GM18502 (cell line): ENCODE results near the gene DOCK11.

Source experiments
- ATAC-seq: cut with Tn5 transposase; IDR thresholded peaks from one replicate; pipeline ENCODE4 v1.9.1; 2021; ENCODE audit warnings: mild to moderate bottlenecking; ENCODE audit not compliant: unreplicated experiment, poor library complexity

DOCK11 gene

GRCh38 chrX:118498755-118499154, 3.1 kb downstream of the DOCK11 start:
- no peak for ATAC-seq

DNA sequence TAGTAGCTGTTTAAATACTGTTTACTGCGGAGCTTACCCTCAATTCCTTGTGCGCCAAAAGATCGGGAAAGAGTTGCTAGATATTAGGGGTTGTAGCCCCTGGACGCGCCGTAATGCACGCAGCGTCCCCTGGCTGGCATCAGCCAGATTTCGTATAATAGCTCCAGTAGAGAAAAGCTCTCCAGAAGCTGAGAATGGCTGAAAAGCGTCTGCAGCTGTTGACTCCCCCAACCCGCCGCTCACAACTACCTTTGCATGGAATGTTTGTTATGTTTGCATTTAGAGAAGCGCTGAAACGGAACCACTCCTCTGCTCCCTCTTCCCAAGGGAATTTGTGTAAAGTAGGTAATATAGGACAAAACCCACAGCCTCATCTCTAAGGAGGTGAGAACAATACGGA, 3.7 kb downstream of the DOCK11 start:
- no peak for ATAC-seq

GRCh38 chrX:118502161-118502789, 6.7 kb downstream of the DOCK11 start:
- no peak for ATAC-seq

DNA sequence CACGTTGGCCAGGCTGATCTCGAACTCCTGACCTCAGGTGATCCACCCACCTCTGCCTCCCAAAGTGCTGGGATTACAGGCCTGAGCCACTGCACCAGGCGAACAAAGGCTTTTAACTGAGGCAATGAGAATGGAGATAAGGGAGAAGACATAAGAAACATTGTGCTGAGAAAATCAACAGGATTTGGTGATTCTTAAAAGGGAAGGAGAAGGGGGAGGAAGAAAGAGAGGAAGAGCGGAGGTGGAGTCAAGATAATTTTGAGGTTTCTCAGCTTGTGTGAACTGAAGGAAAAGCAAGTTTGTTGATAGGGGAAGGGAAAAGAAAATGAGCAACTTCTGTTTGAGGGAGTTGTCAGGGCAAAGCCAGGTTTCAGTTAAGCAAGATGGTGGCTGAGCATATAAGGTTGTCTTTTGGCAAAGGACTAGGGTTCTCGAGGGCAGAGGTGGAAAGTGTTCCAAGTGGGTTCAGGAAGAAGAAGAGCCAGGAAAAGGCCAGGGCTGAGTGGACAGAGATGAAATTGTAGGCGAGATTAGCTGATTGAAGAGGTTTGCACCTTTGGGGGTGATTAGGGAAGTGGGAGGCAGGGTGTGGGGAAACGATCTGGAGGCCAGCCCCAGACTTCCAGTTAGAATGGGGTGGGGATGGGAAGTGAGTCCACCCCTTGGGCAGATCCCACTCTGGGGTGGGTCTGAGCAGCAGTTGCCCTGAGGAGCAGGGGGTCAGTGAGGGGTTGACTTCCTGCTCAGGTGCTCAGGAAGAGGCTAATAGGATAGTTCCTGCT, 7.8 kb downstream of the DOCK11 start:
- no peak for ATAC-seq

- ATAC-seq = no peak
Observed at GRCh38 chrX:118504581-118504980, 9.0 kb downstream of the DOCK11 start.

GRCh38 chrX:118506805-118507480, 11.3 kb downstream of the DOCK11 start:
- ATAC-seq = no peak

GRCh38 chrX:118507766-118508165, 12.2 kb downstream of the DOCK11 start:
- ATAC-seq = no peak

- ATAC-seq = no peak
Observed at GRCh38 chrX:118508221-118508620, 12.6 kb downstream of the DOCK11 start.

- ATAC-seq = no peak
Observed at GRCh38 chrX:118508635-118509034, 13.0 kb downstream of the DOCK11 start.

- ATAC-seq = no peak
Observed at GRCh38 chrX:118510111-118510510, 14.5 kb downstream of the DOCK11 start.

DNA sequence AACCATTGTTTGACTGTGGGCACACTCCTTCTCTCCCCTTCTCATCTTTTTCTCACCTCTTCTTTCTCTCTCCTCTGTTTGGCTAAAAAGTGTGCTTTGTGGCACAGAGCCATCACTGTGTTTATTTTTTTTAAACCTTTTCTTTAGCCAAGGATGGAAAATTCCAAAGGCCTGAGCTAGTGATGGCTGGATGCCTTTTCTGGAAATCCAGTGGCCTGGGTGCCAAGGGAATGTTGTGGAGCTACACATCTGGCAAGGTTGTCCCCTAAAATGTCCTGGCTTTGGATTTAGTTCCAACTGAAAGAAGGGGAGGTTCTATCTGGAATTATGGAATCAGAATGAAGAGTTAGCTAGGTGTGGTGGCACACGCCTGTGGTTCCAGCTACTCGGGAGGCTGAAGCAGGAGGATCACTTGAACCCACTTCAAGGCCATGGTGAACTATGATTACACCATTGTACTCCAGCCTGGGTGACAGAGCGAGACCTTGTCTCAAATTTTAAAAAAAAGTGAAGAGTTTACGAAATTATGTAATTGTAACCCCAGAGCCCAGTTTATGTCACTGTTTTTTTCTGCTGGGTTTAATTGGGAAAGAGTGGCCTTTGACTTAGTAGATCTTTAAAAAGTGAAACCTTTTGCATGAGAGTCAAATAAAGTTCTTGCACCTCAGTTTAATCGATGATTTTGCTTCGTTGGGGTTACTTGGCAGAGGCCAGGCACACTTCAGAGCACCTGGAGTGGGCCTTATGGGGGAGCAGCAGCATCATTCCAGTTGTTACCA, 17.7 kb downstream of the DOCK11 start:
- ATAC-seq = no peak

DNA sequence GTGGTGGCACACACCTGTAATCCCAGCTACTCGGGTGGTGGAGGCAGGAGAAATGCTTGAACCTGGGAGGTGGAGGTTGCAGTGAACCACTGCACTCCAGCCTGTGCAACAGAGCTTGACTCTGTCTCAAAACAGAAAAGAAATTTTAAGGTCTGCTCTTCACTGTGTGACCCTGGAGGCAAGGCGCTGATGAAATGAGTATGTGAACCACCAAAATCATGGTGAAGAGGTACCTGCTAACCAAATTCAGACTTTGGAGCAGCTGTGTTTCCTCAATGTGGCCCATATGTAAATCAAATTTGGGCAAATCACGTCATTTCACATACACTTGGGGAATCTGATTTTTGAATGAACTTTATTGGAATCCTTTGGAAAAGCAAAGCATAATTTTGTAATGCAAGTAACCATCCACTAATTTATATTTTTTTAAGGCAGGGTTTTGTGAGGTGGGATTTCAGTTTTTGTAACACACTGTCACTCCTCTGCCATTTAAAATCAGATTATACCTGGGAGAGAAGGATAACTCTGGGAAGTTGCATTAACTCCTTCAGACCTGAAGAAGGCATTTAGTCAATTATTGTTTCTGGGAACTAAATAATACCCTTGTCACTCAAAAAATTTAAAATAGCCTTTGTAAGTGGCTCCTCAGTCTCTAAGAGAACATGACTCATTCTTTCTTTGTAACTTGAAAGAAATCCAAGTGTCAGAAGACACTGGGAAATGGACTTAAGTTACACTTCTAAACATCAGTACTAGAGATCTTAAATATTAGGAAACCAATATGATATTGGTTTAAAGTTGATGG, 24.0 kb downstream of the DOCK11 start:
- peak; percentile 77 for ATAC-seq

GRCh38 chrX:118520216-118521206, 24.9 kb downstream of the DOCK11 start:
- ATAC-seq = no peak

- no peak for ATAC-seq
Observed at GRCh38 chrX:118521435-118521834, 25.8 kb downstream of the DOCK11 start.

- ATAC-seq = no peak
Observed at GRCh38 chrX:118522230-118522926, 26.8 kb downstream of the DOCK11 start.

GRCh38 chrX:118523920-118524319, 28.3 kb downstream of the DOCK11 start:
- ATAC-seq = no peak

GRCh38 chrX:118524344-118524743, 28.7 kb downstream of the DOCK11 start:
- no peak for ATAC-seq

DNA sequence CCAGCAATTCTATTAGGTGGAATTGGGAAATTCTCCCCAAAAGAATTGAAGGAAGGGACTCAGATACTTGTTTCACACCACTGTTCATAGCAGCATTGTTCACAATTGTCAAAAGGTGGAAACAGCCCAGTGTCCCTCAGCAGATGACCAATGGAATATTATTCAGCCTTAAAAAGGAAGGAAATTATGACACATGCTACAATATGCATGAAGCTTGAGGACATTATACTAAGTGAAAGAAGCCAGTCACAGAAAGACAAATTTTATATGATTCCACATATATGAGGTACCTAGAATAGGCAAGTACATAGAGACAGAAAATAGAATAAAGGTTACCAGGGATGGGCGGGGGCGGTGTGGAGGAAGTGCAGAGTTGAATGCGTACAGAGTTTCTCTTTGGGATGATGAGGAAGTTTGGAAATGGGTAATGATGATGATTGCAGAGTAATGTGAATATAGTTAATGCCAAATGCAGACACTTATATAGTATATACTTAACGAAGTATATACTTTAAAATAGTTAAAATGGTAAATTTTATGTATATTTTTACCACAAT, 29.6 kb downstream of the DOCK11 start:
- no peak for ATAC-seq
